GM18498 (cell line): ENCODE results near the gene RBBP5.

Source experiments
- ATAC-seq: cut with Tn5 transposase; IDR thresholded peaks from one replicate; pipeline ENCODE4 v1.9.1; 2021; ENCODE audit warnings: mild to moderate bottlenecking, moderate library complexity; ENCODE audit not compliant: unreplicated experiment

RBBP5 gene

GRCh38 chr1:205058853-205059252 lies 62.9 kb downstream of the RBBP5 start:
- ATAC-seq: no peak

- ATAC-seq: no peak
These were observed 63.8 kb downstream of the RBBP5 start for GRCh38 chr1:205057808-205058575.

- no peak for ATAC-seq
These were observed 64.7 kb downstream of the RBBP5 start for GRCh38 chr1:205056956-205057568.

GRCh38 chr1:205056188-205056611 lies 65.6 kb downstream of the RBBP5 start:
- ATAC-seq: no peak

- no peak for ATAC-seq
These were observed 67.8 kb downstream of the RBBP5 start for GRCh38 chr1:205054013-205054412.

- no peak for ATAC-seq
These were observed 68.5 kb downstream of the RBBP5 start for GRCh38 chr1:205053296-205053695.

GRCh38 chr1:205052690-205053089 lies 69.1 kb downstream of the RBBP5 start:
- ATAC-seq: no peak

- no peak for ATAC-seq
These were observed 72.3 kb downstream of the RBBP5 start for GRCh38 chr1:205049479-205049878.

- no peak for ATAC-seq
These were observed 73.4 kb downstream of the RBBP5 start for GRCh38 chr1:205048382-205048781.

GRCh38 chr1:205047764-205048231 lies 74.0 kb downstream of the RBBP5 start:
- no peak for ATAC-seq

- ATAC-seq: no peak
These were observed 74.9 kb downstream of the RBBP5 start for GRCh38 chr1:205046870-205047269.

- no peak for ATAC-seq
These were observed 76.6 kb downstream of the RBBP5 start for GRCh38 chr1:205045146-205045545.

- no peak for ATAC-seq
These were observed 77.0 kb downstream of the RBBP5 start for GRCh38 chr1:205044741-205045140.

- no peak for ATAC-seq
These were observed 77.9 kb downstream of the RBBP5 start for GRCh38 chr1:205043866-205044265.

GRCh38 chr1:205042911-205043806 lies 78.6 kb downstream of the RBBP5 start, which contains the start of gene CNTN2:
TSS of gene CNTN2 (plus strand) at chr1:205043212. CDS start at chr1:205053186, 9,974 bp downstream.
- ATAC-seq: no peak

- ATAC-seq: no peak
These were observed 79.5 kb downstream of the RBBP5 start for GRCh38 chr1:205041998-205042910.

GRCh38 chr1:205041001-205041715 lies 80.6 kb downstream of the RBBP5 start:
- ATAC-seq: no peak

GRCh38 chr1:205038132-205038786 lies 83.5 kb downstream of the RBBP5 start:
- ATAC-seq: no peak

GRCh38 chr1:205037539-205037938 lies 84.2 kb downstream of the RBBP5 start:
- no peak for ATAC-seq
